Measurements from ENCODE around the gene SV2C.
"Not testable (repeated sequence)": the region's sequence is repeated elsewhere in the genome, so short reads cannot be mapped to it uniquely, and the experiment has no call there.

- TF ChIP-seq NFRKB, SP1, SUZ12, ZNF384, ARNT, FOXA1, FOXK2 (IDR thresholded peaks at IDR 0.05): not testable (repeated sequence)
Measured at GRCh38 chr5:76323494-76323893, 240.3 kb downstream of the SV2C start.

Data from HEK293T (cell line).